GM12864 (cell line): ENCODE measurements around the gene DOK4.

Experiments
- DNase-seq: peaks from one replicate; pipeline ENCODE4 v3.0.0-alpha.2; 2011; ENCODE audit warnings: low read depth
- H3K4me3 ChIP-seq: 2 replicates; pipeline ENCODE4 v1.5.1; 2011; ENCODE audit warnings: mild to moderate bottlenecking, low read depth, low read length, control low read depth
- TF ChIP-seq, protein P1 (sequence below): IDR thresholded peaks from 2 replicates; pipeline ENCODE4 v1.5.1; 2011; ENCODE audit warnings: low read depth, mild to moderate bottlenecking, moderate library complexity, low read length, control low read depth, inconsistent platforms; ENCODE audit errors: missing control alignments

The DOK4 gene

DNA sequence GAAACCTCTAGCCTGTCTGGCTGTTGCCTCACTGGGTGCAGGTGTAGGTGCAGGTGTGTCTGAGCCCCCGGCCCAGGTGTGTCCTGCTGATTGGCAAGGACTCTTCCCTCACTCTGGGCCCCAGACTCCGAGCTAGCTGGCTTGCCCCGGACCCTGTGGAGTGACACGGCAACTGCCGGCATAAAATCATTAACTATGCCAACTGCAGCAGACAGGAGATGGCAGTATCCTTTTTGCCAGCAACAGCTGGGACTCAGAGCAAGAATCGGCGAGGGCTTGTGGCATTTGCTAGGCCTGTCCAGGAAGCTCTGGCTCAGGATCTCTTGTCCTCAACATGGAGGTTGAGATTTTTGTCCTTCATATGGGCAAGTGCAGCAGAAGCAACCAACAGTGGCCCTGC, 59.9 kb downstream of the DOK4 start:
- DNase-seq = no peak
- TF ChIP-seq, protein P1, sequence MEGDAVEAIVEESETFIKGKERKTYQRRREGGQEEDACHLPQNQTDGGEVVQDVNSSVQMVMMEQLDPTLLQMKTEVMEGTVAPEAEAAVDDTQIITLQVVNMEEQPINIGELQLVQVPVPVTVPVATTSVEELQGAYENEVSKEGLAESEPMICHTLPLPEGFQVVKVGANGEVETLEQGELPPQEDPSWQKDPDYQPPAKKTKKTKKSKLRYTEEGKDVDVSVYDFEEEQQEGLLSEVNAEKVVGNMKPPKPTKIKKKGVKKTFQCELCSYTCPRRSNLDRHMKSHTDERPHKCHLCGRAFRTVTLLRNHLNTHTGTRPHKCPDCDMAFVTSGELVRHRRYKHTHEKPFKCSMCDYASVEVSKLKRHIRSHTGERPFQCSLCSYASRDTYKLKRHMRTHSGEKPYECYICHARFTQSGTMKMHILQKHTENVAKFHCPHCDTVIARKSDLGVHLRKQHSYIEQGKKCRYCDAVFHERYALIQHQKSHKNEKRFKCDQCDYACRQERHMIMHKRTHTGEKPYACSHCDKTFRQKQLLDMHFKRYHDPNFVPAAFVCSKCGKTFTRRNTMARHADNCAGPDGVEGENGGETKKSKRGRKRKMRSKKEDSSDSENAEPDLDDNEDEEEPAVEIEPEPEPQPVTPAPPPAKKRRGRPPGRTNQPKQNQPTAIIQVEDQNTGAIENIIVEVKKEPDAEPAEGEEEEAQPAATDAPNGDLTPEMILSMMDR = no peak
- H3K4me3 ChIP-seq = no peak overlapping the region

- TF ChIP-seq, protein P1 = no peak
- DNase-seq = no peak
Observed at GRCh38 chr16:57424583-57424982, 61.7 kb downstream of the DOK4 start.

DNA sequence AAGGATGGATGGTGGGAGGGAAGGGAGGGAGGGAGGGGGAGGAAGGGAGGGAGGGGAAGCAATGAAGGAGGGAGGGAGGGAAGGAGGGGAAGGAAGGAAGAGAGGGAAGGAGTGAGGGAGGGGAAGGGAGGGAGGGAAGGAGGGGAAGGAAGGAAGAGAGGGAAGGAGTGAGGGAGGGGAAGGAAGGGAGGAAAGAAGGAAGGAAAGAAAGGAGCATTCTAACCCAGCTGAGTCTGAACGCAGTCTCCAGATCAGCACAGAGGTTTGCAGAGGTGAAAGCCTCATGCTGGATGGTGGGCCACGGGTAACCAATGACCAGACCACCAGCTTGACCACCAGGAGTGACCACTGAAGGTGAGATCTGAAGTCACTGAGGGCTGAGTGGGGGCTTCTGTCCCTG, 63.1 kb downstream of the DOK4 start:
- no peak overlapping the region for H3K4me3 ChIP-seq
- TF ChIP-seq, protein P1 = no peak
- no peak for DNase-seq

More at GRCh38 chr16:57424583-57424982, 61.7 kb downstream of the DOK4 start:
- H3K4me3 ChIP-seq = no peak overlapping the region

DNA sequence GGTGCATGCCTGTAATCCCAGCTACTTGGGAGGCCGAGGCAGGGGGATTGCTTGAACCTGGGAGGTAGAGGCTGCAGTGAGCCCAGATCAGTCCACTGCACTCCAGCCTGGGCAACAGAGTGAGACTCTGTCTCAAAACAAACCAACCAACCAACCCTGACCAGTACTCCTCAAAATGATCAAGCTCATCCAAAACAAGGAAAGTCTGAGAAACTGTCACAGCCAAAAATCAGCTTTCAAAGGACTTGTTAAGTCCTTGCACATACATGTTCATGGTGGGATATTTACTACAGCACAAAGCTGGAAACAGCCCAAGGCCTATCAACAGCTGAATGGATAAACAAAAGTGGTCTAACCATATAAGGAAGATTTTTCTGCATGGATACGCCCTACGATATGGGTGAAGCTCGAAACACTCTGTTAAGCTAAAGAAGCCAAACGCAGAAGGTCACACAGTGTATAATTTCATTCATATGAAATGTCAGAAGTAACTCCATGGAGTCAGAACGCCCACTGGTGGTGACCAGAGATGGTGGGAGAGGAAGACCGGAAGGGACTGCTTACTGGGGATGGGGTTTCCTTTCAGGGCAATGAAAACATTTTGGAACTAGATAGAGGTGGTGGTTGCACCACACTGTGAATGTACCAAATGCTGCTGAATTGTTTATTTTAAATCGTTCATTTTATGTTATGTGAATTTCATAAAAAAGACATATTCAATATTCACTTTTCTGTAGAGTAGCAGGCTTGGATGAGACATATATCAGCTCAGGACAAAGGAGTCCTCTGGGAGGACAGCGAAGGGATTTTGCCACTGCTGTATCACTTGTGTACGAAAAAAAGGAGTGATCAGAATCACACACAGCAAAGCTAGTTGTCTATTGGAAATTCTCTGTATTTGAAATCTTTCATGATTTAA, 64.0 kb downstream of the DOK4 start:
- TF ChIP-seq, protein P1 = peak; percentile 53
- DNase-seq = no peak
- no peak overlapping the region for H3K4me3 ChIP-seq
